MCF 10A (cell line): ENCODE measurements around the gene SUGP1. TPM values are rescaled to one million over a fixed set of nuclear protein-coding genes. Genes with fewer than 3 reads are reported as not detected.

Experiments
- BruUV-seq: library from RNA; stranded (reverse); fragments of 400-500 nt; replicated peaks from 2 replicates; lab custom pipeline; 2021; lab: Mats Ljungman, UMichigan
- CTCF ChIA-PET: fragments of 300-600 bp; sonication (Branson Sonifier 250); formaldehyde crosslinking; extraction: SDS; loops from one replicate; lab custom pipeline; 2021; ENCODE audit warnings: antibody characterized with exemption, inconsistent platforms; lab: Yijun Ruan, JAX
- POLR2A ChIA-PET: fragments of 300-600, 350-650 bp; sonication (Branson Sonifier 250); formaldehyde crosslinking; extraction: SDS; loops from one replicate; lab custom pipeline; 2020; ENCODE audit warnings: antibody characterized with exemption, inconsistent platforms; lab: Yijun Ruan, JAX
- DNase-seq: peaks from one replicate; pipeline ENCODE4 v3.0.0-alpha.2; 2018; ENCODE audit not compliant: unreplicated experiment
- H3K27ac Mint-ChIP-seq: one replicate; pipeline ENCODE4 v1.8.0; 2022; ENCODE audit warnings: mild to moderate bottlenecking, low read depth, mixed read lengths; ENCODE audit not compliant: unreplicated experiment
- H3K27me3 Mint-ChIP-seq: one replicate; pipeline ENCODE4 v1.8.0; 2022; ENCODE audit warnings: mixed read lengths; ENCODE audit not compliant: insufficient read depth, unreplicated experiment
- H3K36me3 Mint-ChIP-seq: one replicate; pipeline ENCODE4 v1.8.0; 2022; ENCODE audit warnings: mild to moderate bottlenecking, moderate library complexity, mixed read lengths; ENCODE audit not compliant: insufficient read depth, unreplicated experiment
- H3K4me1 Mint-ChIP-seq: one replicate; pipeline ENCODE4 v1.8.0; 2022; ENCODE audit warnings: mixed read lengths; ENCODE audit not compliant: insufficient read depth, unreplicated experiment
- H3K4me3 Mint-ChIP-seq: one replicate; pipeline ENCODE4 v1.8.0; 2022; ENCODE audit warnings: mild to moderate bottlenecking, moderate library complexity, mixed read lengths; ENCODE audit not compliant: unreplicated experiment
- H3K9me3 Mint-ChIP-seq: one replicate; pipeline ENCODE4 v1.8.0; 2022; ENCODE audit warnings: mixed read lengths; ENCODE audit not compliant: unreplicated experiment
- intact Hi-C: fragments of 100-400 bp; cut with micrococcal nuclease; formaldehyde crosslinking; loops from 2 replicates; pipeline ENCODE4 v1.14.1; 2022
- total RNA-seq: library from RNA; stranded (reverse); gene quantifications from 2 replicates; pipeline ENCODE4 v1.2.3, GENCODE V29; 2022
- TF ChIP-seq, protein P1 (sequence below): fragments of 200-600 bp; IDR thresholded peaks from one replicate; pipeline ENCODE4 v1.8.0; 2022; ENCODE audit warnings: antibody characterized with exemption, mild to moderate bottlenecking; ENCODE audit not compliant: unreplicated experiment

The SUGP1 gene
- total RNA-seq, 1 experiment from 2014 or later: 51.1 TPM

DNA sequence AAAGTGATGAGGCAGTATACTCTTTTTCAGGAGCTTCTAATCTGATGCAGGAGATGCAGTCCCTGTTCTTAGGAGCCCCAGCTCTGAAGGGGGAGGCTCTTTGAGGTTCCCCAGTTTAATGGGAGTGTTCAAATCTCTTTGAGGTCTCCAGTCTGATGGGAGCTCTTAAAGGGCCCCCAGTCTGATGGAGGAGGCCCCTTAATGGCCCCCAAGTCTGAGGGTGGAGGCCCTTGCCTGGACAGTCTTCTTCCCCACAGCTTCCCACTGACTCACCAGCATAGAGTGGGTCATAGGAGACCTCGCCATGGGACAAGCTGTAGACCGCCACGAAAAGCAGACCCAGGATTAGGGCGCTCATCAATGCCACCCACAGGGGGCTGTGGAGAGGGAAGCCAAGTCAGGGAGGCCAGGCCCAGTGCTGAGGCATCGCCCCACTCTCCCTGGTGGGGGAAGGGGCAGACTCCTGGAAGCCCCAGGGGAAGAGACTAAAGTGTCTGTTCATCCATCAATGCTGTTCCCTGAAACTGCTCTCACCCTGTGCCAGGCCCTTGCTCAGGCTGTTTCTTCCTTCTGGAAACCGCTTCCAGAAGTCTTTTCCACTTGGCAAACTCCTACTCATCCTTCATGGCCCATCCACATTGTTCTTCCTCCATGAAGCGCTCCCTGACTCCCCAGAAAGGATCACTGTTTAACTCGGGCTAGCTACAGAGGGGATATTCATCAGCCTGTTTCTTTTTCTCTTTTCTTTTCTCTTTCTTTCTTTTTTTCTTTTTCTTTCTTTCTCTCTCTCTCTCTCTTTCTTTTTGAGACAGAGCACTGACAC lies 49.3 kb downstream of the SUGP1 start:
- intact Hi-C loops: no loop called here
- BruUV-seq: no TSS peak
- H3K36me3 Mint-ChIP-seq: peaks cover 15% of the 10 kb centered on the region
- no peak for DNase-seq
- H3K4me1 Mint-ChIP-seq: no peaks in the 10 kb centered on the region
- H3K9me3 Mint-ChIP-seq: no peaks in the 10 kb centered on the region
- H3K4me3 Mint-ChIP-seq: no peak overlapping the region
- POLR2A ChIA-PET: interaction anchor here (0.7 kb wide), 1 partner anchor 11 kb away, joined by 3 read pairs; no protein-coding TSS in a partner anchor
- CTCF ChIA-PET: interaction anchor here (0.6 kb wide), 1 partner anchor 12 kb away, joined by 3 read pairs; no protein-coding TSS in a partner anchor
- TF ChIP-seq, protein P1, sequence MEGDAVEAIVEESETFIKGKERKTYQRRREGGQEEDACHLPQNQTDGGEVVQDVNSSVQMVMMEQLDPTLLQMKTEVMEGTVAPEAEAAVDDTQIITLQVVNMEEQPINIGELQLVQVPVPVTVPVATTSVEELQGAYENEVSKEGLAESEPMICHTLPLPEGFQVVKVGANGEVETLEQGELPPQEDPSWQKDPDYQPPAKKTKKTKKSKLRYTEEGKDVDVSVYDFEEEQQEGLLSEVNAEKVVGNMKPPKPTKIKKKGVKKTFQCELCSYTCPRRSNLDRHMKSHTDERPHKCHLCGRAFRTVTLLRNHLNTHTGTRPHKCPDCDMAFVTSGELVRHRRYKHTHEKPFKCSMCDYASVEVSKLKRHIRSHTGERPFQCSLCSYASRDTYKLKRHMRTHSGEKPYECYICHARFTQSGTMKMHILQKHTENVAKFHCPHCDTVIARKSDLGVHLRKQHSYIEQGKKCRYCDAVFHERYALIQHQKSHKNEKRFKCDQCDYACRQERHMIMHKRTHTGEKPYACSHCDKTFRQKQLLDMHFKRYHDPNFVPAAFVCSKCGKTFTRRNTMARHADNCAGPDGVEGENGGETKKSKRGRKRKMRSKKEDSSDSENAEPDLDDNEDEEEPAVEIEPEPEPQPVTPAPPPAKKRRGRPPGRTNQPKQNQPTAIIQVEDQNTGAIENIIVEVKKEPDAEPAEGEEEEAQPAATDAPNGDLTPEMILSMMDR: no peak
- H3K27me3 Mint-ChIP-seq: peaks cover 11% of the 10 kb centered on the region
- no peak overlapping the region for H3K27ac Mint-ChIP-seq

DNA sequence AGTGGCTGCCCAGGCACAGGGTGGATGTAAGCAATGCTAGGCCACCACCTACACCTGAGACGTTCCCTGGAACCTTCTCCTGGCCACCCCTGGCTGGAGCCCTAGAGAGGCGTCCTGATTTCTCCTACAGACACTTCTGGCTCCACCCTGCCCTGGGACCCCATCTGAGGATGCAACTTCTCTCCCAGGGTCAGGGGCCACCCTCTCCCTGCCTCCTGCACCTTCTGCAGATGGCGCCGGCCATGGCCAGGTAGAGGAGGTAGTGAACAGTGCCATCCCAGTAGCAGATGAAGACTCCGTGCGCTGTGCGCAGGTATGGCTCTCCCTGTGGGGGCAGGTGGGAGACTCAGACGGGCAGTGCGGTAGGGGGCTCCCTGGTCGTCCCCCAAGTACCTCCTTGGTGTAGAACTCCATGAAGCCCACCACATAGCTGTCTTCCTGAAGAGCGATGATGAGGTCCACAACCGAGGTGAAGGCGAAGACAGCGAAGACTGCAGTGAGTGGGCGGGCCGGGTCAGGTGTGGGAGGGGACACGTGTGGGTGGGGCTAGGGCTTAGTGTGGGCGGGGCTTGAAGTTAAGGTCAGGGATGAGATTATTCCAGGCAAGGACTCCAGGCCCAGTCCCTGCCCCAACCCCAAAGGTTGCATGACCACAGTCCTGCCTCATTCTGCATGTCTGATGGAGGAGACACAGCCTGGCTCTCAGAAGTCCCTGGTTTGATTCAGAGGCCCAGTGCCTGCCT lies 50.2 kb downstream of the SUGP1 start:
- intact Hi-C loops: no loop called here
- ChIA-PET CTCF (no interaction called here), POLR2A (interaction anchor here (0.7 kb wide), 1 partner anchor 10 kb away, joined by 3 read pairs; no protein-coding TSS in a partner anchor)
- no peak for DNase-seq
- Mint-ChIP-seq H3K4me1 (no peaks in the 10 kb centered on the region), H3K9me3 (no peaks in the 10 kb centered on the region), H3K4me3 (no peak overlapping the region), H3K27me3 (peaks cover 11% of the 10 kb centered on the region), H3K36me3 (peaks cover 16% of the 10 kb centered on the region), H3K27ac (no peak overlapping the region)
- BruUV-seq: no TSS peak
- TF ChIP-seq, protein P1: no peak

DNA sequence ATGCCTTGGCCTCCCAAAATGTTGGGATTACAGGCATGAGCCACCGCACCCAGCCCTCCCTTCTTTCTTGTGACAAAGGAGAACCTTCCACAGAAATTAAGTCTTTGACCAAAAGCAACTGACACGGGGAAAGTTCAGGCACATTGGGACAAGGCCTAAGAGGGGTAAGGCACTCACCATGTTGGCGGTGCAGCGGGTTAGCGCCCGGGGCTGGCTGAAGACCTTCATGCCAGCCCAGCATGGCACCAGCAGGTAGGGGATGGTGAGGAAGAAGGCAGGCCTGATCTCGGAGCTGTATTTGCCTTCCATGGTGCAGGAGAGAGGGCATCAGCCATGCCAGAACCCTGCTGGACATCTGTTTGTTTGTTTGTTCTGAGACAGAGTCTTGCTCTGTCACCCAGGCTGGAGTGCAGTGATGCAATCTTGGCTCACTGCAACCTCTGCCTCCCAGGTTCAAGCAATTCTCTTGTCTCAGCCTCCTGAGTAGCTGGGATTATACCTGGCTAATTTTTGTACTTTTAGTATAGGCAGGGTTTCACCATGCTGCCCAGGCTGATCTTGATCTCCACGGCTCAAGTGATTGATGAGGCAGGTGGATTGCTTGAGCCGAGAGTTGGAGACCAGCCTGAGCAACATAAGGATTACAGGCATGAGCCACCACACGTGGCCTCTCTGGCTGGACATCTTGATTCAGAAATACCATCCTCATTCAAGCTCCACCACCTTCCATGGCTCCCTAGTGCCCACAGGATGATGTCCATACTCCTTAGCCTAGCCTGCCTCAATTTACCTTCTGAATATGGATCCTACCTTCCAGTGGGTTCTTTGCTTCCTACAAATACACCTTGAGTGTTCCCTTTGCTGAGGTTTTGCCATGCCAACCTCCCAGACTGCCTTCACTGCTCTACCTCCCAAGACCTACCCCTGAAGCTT lies 51.6 kb downstream of the SUGP1 start:
- POLR2A ChIA-PET: no interaction called here

More for the DNA sequence above, 51.6 kb downstream of the SUGP1 start:
- DNase-seq: no peak
- Mint-ChIP-seq H3K4me3 (no peak overlapping the region), H3K27me3 (peaks cover 11% of the 10 kb centered on the region), H3K4me1 (no peaks in the 10 kb centered on the region), H3K9me3 (no peaks in the 10 kb centered on the region), H3K27ac (no peak overlapping the region), H3K36me3 (peaks cover 12% of the 10 kb centered on the region)
- BruUV-seq: no TSS peak
- TF ChIP-seq, protein P1: no peak
- intact Hi-C loops: no loop called here
- CTCF ChIA-PET: no interaction called here
